Measurements from ENCODE around the gene CYCS. TPM values are rescaled to one million over a fixed set of nuclear protein-coding genes. Genes with fewer than 3 reads are reported as not detected.

CYCS gene
- total RNA-seq, 1 donor from 2014 or later = 709 TPM

- H3K36me3 ChIP-seq = peaks cover 24% of the 10 kb centered on the region
- no peak overlapping the region for H3K4me3 ChIP-seq
- no peaks in the 10 kb centered on the region for H3K27me3 ChIP-seq (ENCODE audit: low read depth)
- DNase-seq = no peak
- TF ChIP-seq, protein P1, sequence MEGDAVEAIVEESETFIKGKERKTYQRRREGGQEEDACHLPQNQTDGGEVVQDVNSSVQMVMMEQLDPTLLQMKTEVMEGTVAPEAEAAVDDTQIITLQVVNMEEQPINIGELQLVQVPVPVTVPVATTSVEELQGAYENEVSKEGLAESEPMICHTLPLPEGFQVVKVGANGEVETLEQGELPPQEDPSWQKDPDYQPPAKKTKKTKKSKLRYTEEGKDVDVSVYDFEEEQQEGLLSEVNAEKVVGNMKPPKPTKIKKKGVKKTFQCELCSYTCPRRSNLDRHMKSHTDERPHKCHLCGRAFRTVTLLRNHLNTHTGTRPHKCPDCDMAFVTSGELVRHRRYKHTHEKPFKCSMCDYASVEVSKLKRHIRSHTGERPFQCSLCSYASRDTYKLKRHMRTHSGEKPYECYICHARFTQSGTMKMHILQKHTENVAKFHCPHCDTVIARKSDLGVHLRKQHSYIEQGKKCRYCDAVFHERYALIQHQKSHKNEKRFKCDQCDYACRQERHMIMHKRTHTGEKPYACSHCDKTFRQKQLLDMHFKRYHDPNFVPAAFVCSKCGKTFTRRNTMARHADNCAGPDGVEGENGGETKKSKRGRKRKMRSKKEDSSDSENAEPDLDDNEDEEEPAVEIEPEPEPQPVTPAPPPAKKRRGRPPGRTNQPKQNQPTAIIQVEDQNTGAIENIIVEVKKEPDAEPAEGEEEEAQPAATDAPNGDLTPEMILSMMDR (IDR thresholded peaks at IDR 0.05; ENCODE audit: borderline replicate concordance) = no peak
- intact Hi-C loops (cut with micrococcal nuclease) = no loop called here
- H3K9me3 ChIP-seq (replicated peaks) = no peaks in the 10 kb centered on the region
- H3K27ac ChIP-seq (replicated peaks) = no peak overlapping the region
- no peaks in the 10 kb centered on the region for H3K4me1 ChIP-seq
Observed at GRCh38 chr7:25149836-25150235, 24.8 kb upstream of the CYCS start.

GRCh38 chr7:25148772-25149575 is 23.9 kb upstream of the CYCS start:
- Histone ChIP-seq H3K36me3 (peaks cover 16% of the 10 kb centered on the region), H3K4me1 (no peaks in the 10 kb centered on the region)
- TF ChIP-seq, protein P1 (IDR thresholded peaks at IDR 0.05; ENCODE audit: borderline replicate concordance) = no peak

DNA sequence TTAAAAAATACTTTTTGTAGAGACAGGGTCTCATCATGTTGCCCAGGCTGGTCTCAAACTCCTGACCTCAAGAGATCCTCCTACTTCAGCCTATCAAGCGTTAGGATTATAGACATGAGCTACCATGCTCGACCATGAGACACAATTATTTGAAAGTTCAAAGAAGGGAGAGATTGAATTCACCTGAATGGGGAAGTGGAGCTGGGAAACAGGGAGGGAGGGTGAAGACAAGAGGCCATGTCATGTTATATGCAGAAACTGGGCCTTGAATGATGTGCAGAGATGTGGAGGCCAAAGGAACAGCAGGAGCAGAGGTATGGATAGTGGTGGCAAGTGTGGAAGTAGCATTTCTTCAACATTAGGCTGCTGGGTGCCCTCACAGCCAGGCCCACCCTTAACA is 18.7 kb upstream of the CYCS start:
- Histone ChIP-seq H3K4me3 (no peak overlapping the region), H3K36me3 (peaks cover 5% of the 10 kb centered on the region), H3K4me1 (no peaks in the 10 kb centered on the region), H3K27me3 (ENCODE audit: low read depth) (no peaks in the 10 kb centered on the region), H3K27ac (replicated peaks) (no peak overlapping the region), H3K9me3 (replicated peaks) (no peaks in the 10 kb centered on the region)
- DNase-seq = no peak
- TF ChIP-seq, protein P1 (IDR thresholded peaks at IDR 0.05; ENCODE audit: borderline replicate concordance) = no peak
- intact Hi-C loops (cut with micrococcal nuclease) = no loop called here

More at GRCh38 chr7:25148772-25149575, 23.9 kb upstream of the CYCS start:
- H3K27ac ChIP-seq (replicated peaks) = no peak overlapping the region
- H3K9me3 ChIP-seq (replicated peaks) = no peaks in the 10 kb centered on the region
- no peak for DNase-seq
- intact Hi-C loops (cut with micrococcal nuclease) = no loop called here
- no peak overlapping the region for H3K4me3 ChIP-seq
- H3K27me3 ChIP-seq (ENCODE audit: low read depth) = no peaks in the 10 kb centered on the region

- H3K9me3 ChIP-seq (replicated peaks) = no peaks in the 10 kb centered on the region
- TF ChIP-seq, protein P1 (IDR thresholded peaks at IDR 0.05; ENCODE audit: borderline replicate concordance) = no peak
- H3K27me3 ChIP-seq (ENCODE audit: low read depth) = no peaks in the 10 kb centered on the region
- no peak for DNase-seq
- peaks cover 5% of the 10 kb centered on the region for H3K36me3 ChIP-seq
- H3K4me3 ChIP-seq = no peak overlapping the region
- H3K27ac ChIP-seq (replicated peaks) = no peak overlapping the region
- intact Hi-C loops (cut with micrococcal nuclease) = no loop called here
- H3K4me1 ChIP-seq = no peaks in the 10 kb centered on the region
Observed at GRCh38 chr7:25139536-25139935, 14.5 kb upstream of the CYCS start.

DNA sequence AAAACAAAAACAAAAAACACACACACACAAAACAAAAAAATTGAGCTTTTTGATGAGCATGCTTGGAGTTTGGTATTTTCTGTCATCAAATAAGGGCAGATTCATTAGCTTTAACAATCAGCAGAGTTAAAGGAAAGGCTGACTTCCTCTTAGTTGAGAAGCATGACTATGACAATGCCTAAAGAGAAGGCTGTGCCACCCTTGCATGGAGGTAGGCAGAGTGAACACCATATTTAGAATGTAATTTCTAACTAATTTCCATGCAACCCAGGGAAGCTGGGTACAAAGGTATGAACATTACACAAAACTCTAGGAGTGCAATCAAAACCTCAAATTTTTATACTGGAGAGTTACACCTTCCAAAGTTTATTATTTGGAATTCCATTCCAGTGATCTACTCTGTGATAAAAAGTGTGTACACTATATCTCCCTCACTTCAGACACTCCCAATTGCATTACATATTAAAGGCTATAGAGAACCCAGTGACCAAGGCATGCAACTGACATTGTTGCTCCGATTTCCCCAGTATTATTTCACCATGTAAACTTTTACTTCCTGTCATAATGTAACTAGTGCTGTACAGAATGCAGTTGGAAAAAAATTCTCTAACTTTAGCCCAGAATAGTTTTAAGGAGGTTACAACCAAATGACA is 9.4 kb upstream of the CYCS start:
- H3K9me3 ChIP-seq (replicated peaks) = no peaks in the 10 kb centered on the region
- DNase-seq = no peak
- no peaks in the 10 kb centered on the region for H3K36me3 ChIP-seq
- H3K27me3 ChIP-seq (ENCODE audit: low read depth) = no peaks in the 10 kb centered on the region
- TF ChIP-seq, protein P1 (IDR thresholded peaks at IDR 0.05; ENCODE audit: borderline replicate concordance) = no peak
- H3K4me1 ChIP-seq = no peaks in the 10 kb centered on the region
- H3K4me3 ChIP-seq = no peak overlapping the region
- intact Hi-C loops (cut with micrococcal nuclease) = no loop called here
- no peak overlapping the region for H3K27ac ChIP-seq (replicated peaks)

Data from left ventricle myocardium inferior (tissue), 1 donor.